Stimulated activated CD4-positive, alpha-beta T cell treated with anti-CD3 and anti-CD28 coated beads, TNF-alpha, amount 100 ng/mL, for 24 hours (primary cell): ENCODE results near the gene SF3A2.
"Not testable (repeated sequence)": the region's sequence is repeated elsewhere in the genome, so short reads cannot be mapped to it uniquely, and the experiment has no call there.

Experiments used
- DNase-seq, 3 experiments: peaks; one replicate each; pipeline ENCODE4 v3.0.0-alpha.2; 2020; ENCODE audit warnings: low read depth in 3 of 3

SF3A2 gene, protein sequence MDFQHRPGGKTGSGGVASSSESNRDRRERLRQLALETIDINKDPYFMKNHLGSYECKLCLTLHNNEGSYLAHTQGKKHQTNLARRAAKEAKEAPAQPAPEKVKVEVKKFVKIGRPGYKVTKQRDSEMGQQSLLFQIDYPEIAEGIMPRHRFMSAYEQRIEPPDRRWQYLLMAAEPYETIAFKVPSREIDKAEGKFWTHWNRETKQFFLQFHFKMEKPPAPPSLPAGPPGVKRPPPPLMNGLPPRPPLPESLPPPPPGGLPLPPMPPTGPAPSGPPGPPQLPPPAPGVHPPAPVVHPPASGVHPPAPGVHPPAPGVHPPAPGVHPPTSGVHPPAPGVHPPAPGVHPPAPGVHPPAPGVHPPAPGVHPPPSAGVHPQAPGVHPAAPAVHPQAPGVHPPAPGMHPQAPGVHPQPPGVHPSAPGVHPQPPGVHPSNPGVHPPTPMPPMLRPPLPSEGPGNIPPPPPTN

DNA sequence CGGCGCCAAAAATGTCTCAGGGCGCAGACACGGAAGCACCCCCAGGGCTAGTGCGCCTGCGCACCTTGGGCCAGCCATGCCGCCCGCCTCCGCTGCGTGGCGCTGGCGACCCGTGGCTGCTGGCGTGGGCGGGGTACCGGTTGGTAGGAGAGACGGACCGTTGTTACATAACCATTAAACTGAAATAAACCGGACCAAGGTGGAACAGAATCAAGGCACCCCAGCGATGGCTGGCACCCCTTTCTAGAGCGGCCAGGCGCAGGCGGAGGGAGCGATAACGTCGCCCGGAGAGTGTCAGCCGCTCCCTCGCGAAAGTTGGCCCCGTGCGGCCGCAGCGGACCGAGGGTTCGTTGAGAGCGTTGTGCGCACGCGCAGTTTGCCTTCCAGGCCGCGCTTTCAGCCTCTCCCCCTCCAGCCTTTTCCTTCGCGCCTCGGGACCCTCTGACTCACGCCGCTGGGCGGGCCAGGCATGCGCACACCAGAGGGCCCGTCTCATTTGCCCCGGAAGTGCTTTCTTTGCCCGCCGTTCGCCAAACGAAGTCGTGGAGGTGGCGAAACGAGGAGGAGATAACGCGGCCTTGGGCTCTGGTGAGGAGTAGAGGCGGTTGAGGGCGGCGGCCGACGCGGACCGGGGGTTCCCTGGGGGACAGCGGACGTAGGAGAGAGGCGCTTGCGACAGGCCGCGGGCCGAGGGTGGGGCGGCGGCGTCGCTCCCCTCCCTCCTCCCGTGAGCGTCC lies at the start of gene SF3A2, which contains the start of gene PLEKHJ1:
Gene SF3A2 (plus strand): TSS at position 511 of the 737 bp plus-strand sequence. CDS start 6,595 bp downstream, outside the sequence.
Gene PLEKHJ1 (minus strand): TSS at position 16 of the 737 bp plus-strand sequence. CDS start 81 bp downstream, outside the sequence.
- peak; percentile 95 to 97 (median 97) for DNase-seq

DNA sequence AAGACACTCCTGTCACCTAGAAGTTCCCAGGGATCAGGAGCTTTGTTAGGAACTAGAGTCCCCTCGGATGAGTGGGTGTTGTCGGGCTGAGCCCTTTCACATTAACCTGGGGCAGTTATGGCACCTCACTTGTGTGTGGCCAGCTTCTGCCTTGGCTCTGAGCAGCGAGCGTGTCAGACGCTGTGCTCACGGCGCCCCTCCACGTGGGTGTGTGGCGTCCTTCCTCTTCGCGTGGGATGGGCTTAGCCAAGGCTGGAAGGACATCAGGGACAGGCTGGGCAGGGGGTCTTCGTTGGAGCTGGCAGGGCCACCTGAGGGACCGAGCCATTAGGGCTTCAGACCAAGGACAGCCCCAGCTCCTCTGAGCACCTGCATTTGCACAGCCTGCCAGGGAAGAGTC lies 49.5 kb upstream of the SF3A2 start:
- DNase-seq, result no peak

DNA sequence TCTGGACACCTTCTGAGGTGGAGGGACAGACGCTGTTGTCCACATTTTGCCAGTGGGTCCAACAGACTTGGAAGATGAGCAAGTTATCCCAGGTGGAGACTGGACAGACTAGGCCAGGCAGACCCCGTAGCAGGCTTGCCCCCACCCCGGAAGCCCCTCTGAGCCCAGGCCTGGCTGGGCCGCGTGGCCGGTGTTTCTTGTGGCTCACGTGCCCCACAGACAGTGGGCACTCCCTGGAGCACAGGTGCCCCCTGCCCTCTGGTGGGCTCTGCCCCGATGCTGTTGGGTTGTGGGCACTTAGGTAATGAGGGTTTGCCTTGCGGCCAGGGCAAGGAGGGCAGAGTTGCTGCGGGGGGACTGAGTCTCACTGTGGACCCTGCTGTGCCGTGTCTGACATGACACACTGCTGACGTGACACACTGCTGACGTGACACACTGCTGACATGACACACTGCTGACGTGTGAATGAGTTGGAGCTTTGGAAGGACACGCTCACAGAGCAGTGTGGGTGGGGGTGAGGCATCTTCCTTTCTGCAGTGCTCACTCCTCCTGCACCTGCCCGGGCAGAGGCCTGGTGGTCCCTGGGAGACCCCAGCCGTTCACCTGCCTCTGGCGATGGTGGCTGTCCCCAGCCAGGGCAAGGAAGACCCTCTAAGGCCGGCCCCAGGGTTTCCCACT lies 47.8 kb upstream of the SF3A2 start:
- peak in 1 of 3 experiments; percentile 31 for DNase-seq

DNA sequence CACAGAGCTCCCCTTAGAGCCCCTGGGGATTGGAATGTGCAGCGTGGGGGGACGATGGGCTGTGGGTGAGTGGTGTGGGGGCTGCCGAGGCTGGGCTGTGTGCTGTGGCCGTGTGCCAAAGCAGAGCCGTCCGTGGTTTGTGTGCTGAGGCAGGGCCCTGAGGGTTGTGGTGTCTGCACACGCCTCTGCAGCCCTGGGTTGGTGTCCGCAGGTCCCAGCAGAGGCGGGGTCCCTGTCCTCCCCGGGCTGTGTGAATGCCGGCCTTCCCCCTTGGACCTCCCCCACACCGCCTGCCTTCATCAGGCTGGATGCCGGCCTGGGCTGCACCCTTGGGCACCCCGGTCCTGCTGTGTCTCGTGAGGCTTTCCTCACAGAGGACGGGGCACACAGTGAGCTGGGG lies 46.7 kb upstream of the SF3A2 start:
- no peak for DNase-seq

DNA sequence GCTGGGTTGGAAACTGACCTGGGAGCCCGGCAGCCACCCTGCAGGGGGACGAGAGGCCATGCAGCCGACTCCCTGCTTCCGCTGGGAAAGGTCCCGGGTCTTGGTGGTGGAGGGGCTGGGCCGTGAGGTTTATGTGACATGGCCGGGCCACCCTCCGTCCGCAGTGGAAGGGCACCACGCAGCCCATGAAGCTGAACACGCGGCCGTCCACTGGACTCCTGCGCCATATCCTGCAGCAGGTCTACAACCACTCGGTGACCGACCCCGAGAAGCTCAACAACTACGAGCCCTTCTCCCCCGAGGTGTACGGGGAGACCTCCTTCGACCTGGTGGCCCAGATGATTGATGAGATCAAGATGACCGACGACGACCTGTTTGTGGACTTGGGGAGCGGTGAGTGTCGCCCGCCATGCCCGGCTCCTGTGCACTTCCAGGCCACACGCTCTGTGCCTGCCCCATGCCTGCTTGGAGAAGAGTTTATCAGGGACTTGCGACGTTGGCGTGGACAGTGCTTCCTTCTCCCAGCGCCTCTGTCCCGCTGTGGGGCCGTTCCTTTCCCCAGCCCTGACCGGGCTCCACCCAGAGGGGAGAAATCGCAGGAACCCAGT lies 45.7 kb upstream of the SF3A2 start:
- no peak for DNase-seq

DNA sequence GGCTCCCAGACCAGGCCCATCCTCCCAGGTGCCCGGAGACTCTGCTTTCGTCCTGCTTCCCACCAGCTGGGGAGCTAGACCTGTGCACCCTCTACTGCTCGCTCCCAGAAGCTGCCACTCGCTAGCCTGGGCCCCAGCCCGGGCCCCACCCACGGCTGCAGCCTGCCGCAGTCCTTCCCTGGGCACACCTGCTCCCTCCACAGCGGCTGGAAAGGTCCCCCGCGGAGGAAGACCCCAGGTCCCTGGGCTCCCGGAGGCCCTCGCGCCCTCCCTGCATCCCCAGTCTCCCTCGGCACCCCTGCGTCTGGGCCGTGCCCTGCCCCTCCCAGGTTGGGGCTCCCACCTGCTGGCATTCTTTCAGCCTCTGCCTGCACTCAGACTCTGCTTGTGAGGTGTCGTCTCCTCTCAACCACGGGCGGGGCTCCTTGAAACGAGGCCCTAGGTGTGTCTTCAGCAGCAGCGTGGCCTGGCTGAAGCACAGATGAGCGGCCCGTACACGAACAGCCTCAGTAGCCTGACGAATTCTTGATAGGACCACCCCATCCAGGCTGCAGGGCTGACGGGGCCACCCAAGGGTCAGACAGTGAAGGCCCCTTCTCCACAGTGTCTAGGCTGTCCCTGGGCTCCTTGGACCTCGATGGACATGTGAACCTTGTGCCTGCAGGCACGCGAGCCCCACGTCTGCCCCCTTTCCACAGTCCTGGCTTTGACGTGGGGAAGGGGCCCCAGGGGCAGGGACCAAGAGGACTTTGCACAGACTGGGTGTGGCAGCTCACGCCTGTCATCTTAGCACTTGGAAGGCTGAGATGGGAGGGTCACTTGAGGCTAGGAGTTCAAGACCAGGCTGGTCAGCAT lies 44.9 kb upstream of the SF3A2 start:
- no peak for DNase-seq

DNA sequence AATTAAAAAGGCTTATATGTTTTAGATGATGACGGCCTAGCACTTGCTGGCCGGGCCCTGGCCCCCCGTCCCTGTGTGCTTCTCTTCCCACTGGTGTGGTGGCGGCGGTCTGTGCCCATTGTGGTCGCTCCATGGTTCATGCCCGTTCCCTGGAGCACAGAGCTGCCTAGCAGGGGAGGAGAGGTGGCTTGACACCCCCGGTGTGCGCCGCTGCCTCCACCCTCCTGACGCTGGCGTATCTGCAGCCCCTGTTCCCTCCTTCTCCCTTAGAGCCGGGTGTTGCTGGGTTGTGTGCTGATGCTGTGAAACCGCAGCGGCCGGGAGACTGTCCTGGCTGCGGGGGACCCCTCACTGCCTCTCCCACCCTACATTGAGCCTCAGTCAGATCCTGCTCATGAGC lies 43.8 kb upstream of the SF3A2 start:
- DNase-seq, result no peak

DNA sequence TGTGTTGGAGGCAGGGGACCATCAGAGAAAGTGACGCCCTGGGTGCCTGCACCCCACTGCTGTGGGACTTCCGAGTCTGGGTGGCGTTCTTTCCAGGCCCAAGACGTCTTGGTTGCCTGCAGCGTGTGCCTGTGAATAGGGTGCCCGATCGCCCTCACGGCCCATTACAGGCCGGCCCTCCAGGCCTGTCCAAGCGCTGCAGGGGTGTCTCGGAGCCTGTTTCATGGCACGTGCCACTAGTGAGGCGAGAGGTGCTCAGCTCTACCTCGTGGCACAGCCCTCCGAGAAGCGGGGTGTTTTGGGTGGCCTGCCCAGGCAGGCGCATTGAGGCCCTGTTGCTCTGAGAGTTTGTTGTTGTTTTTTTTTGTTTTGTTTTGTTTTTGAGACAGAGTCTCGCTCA lies 42.8 kb upstream of the SF3A2 start:
- DNase-seq, result no peak

DNA sequence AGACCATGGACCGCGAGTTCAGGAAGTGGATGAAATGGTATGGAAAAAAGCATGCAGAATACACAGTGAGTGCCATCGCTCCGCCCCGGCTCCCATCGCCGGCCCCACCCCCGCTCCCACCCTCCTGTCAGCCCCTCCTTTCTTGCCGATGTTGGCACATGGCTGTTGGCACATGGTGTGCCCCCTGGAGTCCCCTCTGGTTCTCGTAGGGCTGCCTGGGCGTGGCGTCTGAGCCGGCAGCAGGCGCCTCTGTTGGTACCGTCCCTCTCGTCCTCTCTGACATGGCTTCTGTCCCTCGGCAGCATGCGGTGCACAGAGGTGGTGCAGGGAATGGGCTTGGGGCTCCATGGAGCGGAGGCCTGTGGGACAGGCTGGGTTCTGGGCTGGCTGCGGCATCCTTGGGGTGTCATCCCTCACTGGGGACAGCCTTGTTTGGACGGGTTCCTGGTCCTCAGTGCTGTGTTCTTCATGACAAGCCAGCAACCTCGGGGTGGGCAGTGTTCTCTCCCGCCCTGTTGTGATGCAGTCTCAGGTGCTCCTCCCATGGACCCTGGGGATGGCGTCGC lies 42.0 kb upstream of the SF3A2 start:
- no peak for DNase-seq

DNA sequence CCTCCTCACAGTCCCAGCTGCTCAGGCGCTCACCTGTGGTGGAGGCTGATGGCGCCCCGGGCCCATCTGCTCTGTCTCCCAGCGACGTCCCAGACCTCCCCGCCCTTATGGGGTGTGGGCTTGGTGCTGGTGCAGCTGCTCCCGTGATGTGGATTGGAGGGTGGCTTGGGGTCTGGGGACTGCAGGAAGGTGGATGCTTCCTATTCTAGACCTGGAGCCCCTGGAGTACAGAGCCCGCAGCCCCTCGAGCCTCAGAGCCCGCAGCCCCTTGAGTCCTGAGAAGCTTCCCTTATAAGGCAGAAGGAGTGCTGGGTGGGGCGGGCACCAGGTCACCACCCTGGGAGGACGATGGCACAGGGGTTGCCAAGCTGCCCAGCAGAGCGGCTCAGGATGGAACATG lies 41.3 kb upstream of the SF3A2 start:
- DNase-seq, result no peak

DNA sequence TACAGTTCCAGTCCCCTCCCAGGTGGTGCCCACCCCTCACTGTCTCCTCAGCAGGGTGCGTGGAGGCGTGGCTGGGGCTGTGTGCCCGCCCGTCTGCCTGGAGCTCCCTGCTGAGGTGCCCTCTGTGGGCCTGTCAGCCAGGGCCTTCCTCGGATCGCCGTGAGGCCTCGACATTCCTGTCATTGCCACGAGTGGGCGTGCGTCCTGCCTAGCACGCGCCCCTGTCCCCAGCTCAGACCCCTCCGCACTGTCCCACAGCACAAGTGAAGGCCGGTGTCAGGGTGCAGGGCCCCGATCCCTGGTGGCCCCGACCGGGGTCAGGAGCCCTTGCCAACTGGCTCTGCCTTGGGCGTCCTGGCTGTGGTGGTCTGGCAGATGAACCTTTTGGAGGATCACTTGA lies 40.7 kb upstream of the SF3A2 start:
- no peak for DNase-seq

DNA sequence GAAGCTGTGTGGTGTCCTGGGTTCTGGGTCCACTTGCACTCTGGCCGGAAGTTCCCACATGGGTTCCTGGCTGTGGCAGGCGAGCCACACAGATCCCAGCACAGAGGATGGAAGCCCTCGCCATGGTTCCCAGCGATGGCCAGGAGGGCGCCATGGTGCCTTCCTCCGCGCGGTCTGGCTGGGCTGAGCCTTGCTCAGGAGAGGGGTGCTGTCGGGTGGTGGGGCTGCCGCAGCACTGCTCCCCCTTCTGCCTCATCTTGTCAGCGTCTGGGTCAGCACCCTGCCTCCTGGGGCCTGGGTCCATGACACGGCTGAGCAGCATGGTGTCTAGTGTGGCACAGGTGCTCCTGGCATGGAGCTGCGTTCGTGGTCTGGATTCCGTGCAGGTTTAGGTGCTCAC lies 39.4 kb upstream of the SF3A2 start:
- DNase-seq, result no peak

DNA sequence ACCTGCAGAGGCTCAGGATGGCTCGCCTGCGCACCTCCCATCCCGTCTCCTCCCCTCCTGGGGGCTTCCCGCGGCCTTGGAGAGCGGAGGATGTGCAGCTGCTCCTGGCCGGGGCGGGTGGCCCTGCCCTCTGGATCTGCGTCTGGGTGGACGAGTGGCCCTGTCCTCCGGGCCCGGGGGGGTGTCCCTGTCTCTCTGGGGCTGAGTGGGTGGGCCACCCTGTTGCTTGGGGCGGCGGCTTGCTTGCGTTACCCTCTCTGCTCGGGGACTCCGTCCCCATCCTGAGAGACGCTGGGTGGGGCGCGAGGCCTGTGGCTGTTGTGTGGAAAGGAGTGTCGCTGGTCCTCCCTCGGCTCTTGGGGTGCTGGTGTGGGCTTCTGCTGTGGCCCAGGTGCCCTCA lies 38.3 kb upstream of the SF3A2 start:
- no peak for DNase-seq

DNA sequence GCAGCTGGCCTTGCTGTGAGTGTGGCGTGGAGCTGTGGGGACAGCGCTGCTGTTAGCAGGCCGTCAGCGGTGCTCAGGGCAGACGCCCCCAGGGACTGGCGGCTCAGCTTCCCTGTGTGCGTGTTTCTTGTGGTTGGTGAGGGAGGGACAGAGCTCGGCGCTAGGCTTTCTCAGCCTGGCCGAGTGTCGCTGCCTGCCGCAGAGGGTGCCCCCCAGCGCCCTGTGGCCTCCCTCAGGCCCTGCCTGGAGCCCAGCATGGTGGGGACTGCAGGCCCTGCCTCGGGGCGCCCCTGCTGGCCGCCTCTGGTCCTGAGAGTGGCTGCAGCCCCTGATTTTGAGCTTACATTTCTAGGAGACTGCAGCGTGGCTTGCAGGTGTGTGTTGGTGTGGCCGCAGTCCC lies 37.4 kb upstream of the SF3A2 start:
- no peak for DNase-seq

DNA sequence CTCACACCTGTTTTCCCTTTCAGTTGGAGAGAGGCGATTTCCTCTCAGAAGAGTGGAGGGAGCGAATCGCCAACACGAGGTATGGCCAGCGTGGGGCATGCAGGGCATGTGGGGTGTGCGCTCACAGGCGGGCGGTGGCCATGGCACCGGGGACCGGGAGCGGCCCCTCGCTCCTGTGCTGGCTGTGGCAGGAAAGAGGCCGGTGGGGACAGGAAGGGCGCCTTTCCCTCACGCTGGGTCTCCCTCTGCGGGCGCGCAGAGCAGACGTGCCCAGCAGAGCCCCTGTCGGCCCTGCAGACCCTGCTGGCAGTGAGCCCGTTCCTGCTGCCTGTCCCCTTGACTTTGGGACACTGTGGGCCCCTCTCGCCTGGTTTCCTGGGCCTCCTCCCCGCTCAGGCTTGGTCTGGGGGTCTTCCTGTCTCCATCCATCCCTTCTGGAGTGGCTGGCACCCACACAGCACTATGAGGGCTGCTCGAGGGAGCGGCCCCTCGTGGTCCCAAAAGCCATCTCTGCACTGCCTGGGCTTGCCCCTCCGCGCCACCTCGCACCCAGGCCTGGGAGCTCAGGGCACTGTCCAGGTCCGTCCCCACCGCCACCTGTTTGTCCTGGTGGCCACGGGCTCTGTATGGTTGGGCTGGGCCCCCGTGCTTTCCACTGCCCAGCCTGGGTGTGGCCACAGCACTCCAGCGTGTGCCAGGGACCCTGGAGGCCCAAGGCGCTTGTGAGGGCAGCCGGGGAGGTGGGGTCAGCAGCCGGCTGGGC lies 36.6 kb upstream of the SF3A2 start:
- DNase-seq, result no peak

DNA sequence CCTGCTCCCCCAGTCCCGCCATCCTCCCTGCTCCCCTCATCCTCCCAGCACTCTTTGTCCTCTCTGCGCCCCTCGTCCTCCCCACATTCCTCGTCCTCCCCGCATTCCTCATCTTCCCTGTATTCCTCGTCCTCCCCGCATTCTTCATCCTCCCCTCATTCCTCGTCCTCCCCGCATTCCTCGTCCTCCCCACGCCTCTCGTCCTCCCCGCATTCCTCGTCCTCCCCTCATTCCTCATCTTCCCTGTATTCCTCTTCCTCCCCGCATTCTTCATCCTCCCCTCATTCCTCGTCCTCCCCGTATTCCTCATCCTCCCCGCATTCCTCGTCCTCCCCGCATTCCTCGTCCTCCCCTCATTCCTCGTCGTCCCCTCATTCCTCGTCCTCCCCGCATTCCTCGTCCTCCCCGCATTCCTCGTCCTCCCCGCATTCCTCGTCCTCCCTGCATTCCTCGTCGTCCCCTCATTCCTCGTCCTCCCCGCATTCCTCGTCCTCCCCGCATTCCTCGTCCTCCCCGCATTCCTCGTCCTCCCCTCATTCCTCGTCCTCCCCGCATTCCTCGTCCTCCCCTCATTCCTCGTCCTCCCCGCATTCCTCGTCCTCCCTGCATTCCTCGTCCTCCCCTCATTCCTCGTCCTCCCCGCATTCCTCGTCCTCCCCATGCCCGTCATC lies 35.9 kb upstream of the SF3A2 start:
- DNase-seq, result not testable (repeated sequence)

DNA sequence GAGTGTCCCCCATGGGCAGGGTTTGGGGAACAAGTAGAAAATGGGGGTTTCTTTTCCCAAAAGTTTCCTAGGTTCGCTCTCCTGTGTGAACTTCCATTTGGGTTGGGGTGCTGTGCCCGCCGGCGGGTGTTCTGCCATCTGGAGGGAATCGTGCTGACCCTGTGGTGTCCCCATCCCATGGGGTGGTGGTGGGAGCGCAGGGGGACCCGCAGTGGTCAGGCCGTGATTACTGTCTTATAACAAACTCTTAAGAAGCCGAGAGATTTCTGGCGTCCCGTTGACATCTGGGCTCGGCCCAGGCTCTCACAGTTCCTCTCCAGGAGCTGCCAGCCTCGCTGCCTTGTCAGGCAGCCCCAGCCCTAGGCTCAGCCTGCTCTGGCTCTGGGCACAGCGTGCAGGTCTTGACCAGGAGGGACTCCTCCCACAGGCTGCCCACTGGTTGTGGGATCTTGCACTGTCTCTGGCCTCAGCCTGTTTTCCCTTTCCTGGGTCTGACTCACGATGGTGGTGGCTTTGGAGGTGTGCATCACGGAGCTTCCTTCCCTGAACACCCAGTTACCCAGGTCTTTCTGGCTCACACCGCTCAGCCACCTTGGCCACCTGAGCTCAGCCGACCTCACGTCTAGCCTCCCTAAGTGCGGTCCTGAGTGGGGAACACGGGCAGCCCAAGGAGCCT lies 35.0 kb upstream of the SF3A2 start:
- DNase-seq, result no peak

DNA sequence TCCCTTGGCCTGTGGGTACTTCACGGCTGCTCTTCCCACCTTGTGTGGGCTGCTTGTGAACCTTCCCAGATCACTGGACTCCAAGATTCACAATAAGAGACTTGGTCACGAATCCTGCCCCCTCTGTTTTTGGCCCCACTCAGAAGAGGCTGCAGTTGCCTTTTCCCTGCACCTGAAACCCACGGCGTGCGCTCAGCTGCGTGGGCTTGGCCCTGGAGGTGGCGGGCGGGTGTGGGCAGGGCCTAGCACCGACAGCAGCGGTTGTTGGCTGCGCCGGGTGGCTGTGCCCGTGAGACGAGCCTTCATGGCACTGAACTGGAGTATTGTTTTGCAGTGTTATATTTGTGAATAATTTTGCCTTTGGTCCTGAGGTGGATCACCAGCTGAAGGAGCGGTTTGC lies 34.3 kb upstream of the SF3A2 start:
- DNase-seq, result no peak

DNA sequence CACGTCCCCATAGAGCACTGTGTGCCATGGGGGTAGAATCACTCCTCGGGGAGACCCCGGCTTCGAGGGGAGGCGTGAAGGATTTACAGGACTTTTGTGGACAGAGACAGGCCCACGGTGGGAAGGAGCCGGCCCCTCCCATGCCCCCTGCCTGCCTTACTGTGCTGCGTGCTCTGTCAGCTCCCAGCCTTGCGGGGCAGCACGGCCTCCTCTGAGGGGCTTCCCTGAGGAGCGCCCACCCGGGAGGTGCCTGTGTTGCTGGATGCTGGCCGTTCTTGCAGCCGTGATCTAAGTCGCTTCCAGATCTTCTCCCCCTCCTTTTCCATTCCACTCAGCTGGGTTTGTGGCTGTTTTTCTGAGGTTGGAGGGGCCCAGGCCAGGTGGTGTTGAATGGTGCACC lies 29.6 kb upstream of the SF3A2 start:
- no peak for DNase-seq
